ENCODE results near the gene HES4.
"Not testable (repeated sequence)": the region's sequence is repeated elsewhere in the genome, so short reads cannot be mapped to it uniquely, and the experiment has no call there.

Gene HES4

GRCh38 chr1:979744-980072 is 20.2 kb downstream of the HES4 start:
- Histone ChIP-seq H3K4me3 (ENCODE audit: low read length) (no peak overlapping the region), H3K36me3 (ENCODE audit: insufficient read depth, low read depth, low read length) (no peaks in the 10 kb centered on the region), H3K4me1 (ENCODE audit: insufficient read depth, low read length) (no peaks in the 10 kb centered on the region), H3K27me3 (ENCODE audit: insufficient read depth, low read length) (peaks cover 36% of the 10 kb centered on the region), H3K9ac (ENCODE audit: low read depth, low read length) (no peak overlapping the region), H3K27ac (ENCODE audit: low read length) (no peak overlapping the region), H3K9me3 (ENCODE audit: insufficient read depth, low read depth, low read length) (no peaks in the 10 kb centered on the region)

- no peak overlapping the region for H3K4me3 ChIP-seq (ENCODE audit: low read length)
- H3K9me3 ChIP-seq (ENCODE audit: insufficient read depth, low read depth, low read length), result no peaks in the 10 kb centered on the region
- no peaks in the 10 kb centered on the region for H3K4me1 ChIP-seq (ENCODE audit: insufficient read depth, low read length)
- peaks cover 40% of the 10 kb centered on the region for H3K27me3 ChIP-seq (ENCODE audit: insufficient read depth, low read length)
- H3K9ac ChIP-seq (ENCODE audit: low read depth, low read length), result no peak overlapping the region
- H3K27ac ChIP-seq (ENCODE audit: low read length), result no peak overlapping the region
- H3K36me3 ChIP-seq (ENCODE audit: insufficient read depth, low read depth, low read length), result no peaks in the 10 kb centered on the region
These were observed 20.8 kb downstream of the HES4 start for GRCh38 chr1:978835-979743.

GRCh38 chr1:978069-978834 is 21.6 kb downstream of the HES4 start:
- Histone ChIP-seq H3K27ac (ENCODE audit: low read length) (no peak overlapping the region), H3K4me3 (ENCODE audit: low read length) (no peak overlapping the region), H3K9me3 (ENCODE audit: insufficient read depth, low read depth, low read length) (no peaks in the 10 kb centered on the region), H3K4me1 (ENCODE audit: insufficient read depth, low read length) (no peaks in the 10 kb centered on the region), H3K36me3 (ENCODE audit: insufficient read depth, low read depth, low read length) (no peaks in the 10 kb centered on the region), H3K9ac (ENCODE audit: low read depth, low read length) (no peak overlapping the region), H3K27me3 (ENCODE audit: insufficient read depth, low read length) (peaks cover 33% of the 10 kb centered on the region)

GRCh38 chr1:976791-977190 is 23.1 kb downstream of the HES4 start:
- not testable (repeated sequence) for H3K4me3 ChIP-seq (ENCODE audit: low read length); H3K9ac ChIP-seq (ENCODE audit: low read depth, low read length); H3K27ac ChIP-seq (ENCODE audit: low read length); H3K36me3 ChIP-seq (ENCODE audit: insufficient read depth, low read depth, low read length); H3K4me1 ChIP-seq (ENCODE audit: insufficient read depth, low read length); H3K9me3 ChIP-seq (ENCODE audit: insufficient read depth, low read depth, low read length)
- H3K27me3 ChIP-seq (ENCODE audit: insufficient read depth, low read length), result peaks cover 28% of the 10 kb centered on the region

- H3K9ac ChIP-seq (ENCODE audit: low read depth, low read length), result no peak overlapping the region
- H3K36me3 ChIP-seq (ENCODE audit: insufficient read depth, low read depth, low read length), result no peaks in the 10 kb centered on the region
- no peaks in the 10 kb centered on the region for H3K9me3 ChIP-seq (ENCODE audit: insufficient read depth, low read depth, low read length)
- H3K4me3 ChIP-seq (ENCODE audit: low read length), result peak overlapping the region; percentile 50; the same call in 1 of the 2 replicates
- no peak overlapping the region for H3K27ac ChIP-seq (ENCODE audit: low read length)
- H3K27me3 ChIP-seq (ENCODE audit: insufficient read depth, low read length), result peaks cover 28% of the 10 kb centered on the region
- H3K4me1 ChIP-seq (ENCODE audit: insufficient read depth, low read length), result no peaks in the 10 kb centered on the region
These were observed 23.8 kb downstream of the HES4 start for GRCh38 chr1:975896-976683.

GRCh38 chr1:975365-975764 is 24.5 kb downstream of the HES4 start:
- Histone ChIP-seq H3K4me3 (ENCODE audit: low read length) (no peak overlapping the region), H3K27me3 (ENCODE audit: insufficient read depth, low read length) (peaks cover 31% of the 10 kb centered on the region), H3K9ac (ENCODE audit: low read depth, low read length) (no peak overlapping the region), H3K4me1 (ENCODE audit: insufficient read depth, low read length) (no peaks in the 10 kb centered on the region), H3K36me3 (ENCODE audit: insufficient read depth, low read depth, low read length) (no peaks in the 10 kb centered on the region), H3K27ac (ENCODE audit: low read length) (no peak overlapping the region), H3K9me3 (ENCODE audit: insufficient read depth, low read depth, low read length) (no peaks in the 10 kb centered on the region)

- H3K9me3 ChIP-seq (ENCODE audit: insufficient read depth, low read depth, low read length), result no peaks in the 10 kb centered on the region
- no peak overlapping the region for H3K9ac ChIP-seq (ENCODE audit: low read depth, low read length)
- H3K27ac ChIP-seq (ENCODE audit: low read length), result no peak overlapping the region
- H3K4me3 ChIP-seq (ENCODE audit: low read length), result no peak overlapping the region
- peaks cover 36% of the 10 kb centered on the region for H3K27me3 ChIP-seq (ENCODE audit: insufficient read depth, low read length)
- no peaks in the 10 kb centered on the region for H3K36me3 ChIP-seq (ENCODE audit: insufficient read depth, low read depth, low read length)
- H3K4me1 ChIP-seq (ENCODE audit: insufficient read depth, low read length), result no peaks in the 10 kb centered on the region
These were observed 25.1 kb downstream of the HES4 start for GRCh38 chr1:974687-975328.

- Histone ChIP-seq H3K4me1 (ENCODE audit: insufficient read depth, low read length) (no peaks in the 10 kb centered on the region), H3K36me3 (ENCODE audit: insufficient read depth, low read depth, low read length) (no peaks in the 10 kb centered on the region)
These were observed 25.6 kb downstream of the HES4 start for GRCh38 chr1:974293-974640.

GRCh38 chr1:973459-974292 is 26.2 kb downstream of the HES4 start:
- Histone ChIP-seq H3K9ac (ENCODE audit: low read depth, low read length) (no peak overlapping the region), H3K4me1 (ENCODE audit: insufficient read depth, low read length) (no peaks in the 10 kb centered on the region), H3K4me3 (ENCODE audit: low read length) (no peak overlapping the region), H3K27ac (ENCODE audit: low read length) (no peak overlapping the region), H3K27me3 (ENCODE audit: insufficient read depth, low read length) (peaks cover 43% of the 10 kb centered on the region), H3K9me3 (ENCODE audit: insufficient read depth, low read depth, low read length) (no peaks in the 10 kb centered on the region), H3K36me3 (ENCODE audit: insufficient read depth, low read depth, low read length) (no peaks in the 10 kb centered on the region)

More at GRCh38 chr1:974293-974640, 25.6 kb downstream of the HES4 start:
- Histone ChIP-seq H3K27me3 (ENCODE audit: insufficient read depth, low read length) (peaks cover 38% of the 10 kb centered on the region), H3K27ac (ENCODE audit: low read length) (no peak overlapping the region), H3K9me3 (ENCODE audit: insufficient read depth, low read depth, low read length) (no peaks in the 10 kb centered on the region), H3K4me3 (ENCODE audit: low read length) (no peak overlapping the region), H3K9ac (ENCODE audit: low read depth, low read length) (no peak overlapping the region)

- no peak overlapping the region for H3K4me3 ChIP-seq (ENCODE audit: low read length)
- H3K36me3 ChIP-seq (ENCODE audit: insufficient read depth, low read depth, low read length), result no peaks in the 10 kb centered on the region
- H3K4me1 ChIP-seq (ENCODE audit: insufficient read depth, low read length), result no peaks in the 10 kb centered on the region
- no peak overlapping the region for H3K9ac ChIP-seq (ENCODE audit: low read depth, low read length)
- peaks cover 51% of the 10 kb centered on the region for H3K27me3 ChIP-seq (ENCODE audit: insufficient read depth, low read length)
- H3K9me3 ChIP-seq (ENCODE audit: insufficient read depth, low read depth, low read length), result no peaks in the 10 kb centered on the region
- H3K27ac ChIP-seq (ENCODE audit: low read length), result no peak overlapping the region
These were observed 27.0 kb downstream of the HES4 start for GRCh38 chr1:972726-973458.

All from iPS-20b (cell line).